Measurements from ENCODE around the gene RASA1. TPM values are rescaled to one million over a fixed set of nuclear protein-coding genes. Genes with fewer than 3 reads are reported as not detected.

Gene RASA1
- total RNA-seq, 2 donors from 2014 or later, result 50.9 to 63.0 TPM

GRCh38 chr5:87359106-87359505 is 91.4 kb downstream of the RASA1 start:
- Histone ChIP-seq H3K36me3 (ENCODE audit: control insufficient read depth, insufficient read depth, low read length) (peaks cover 67% of the 10 kb centered on the region), H3K27me3 (ENCODE audit: control insufficient read depth, insufficient read depth, low read length, poor library complexity, severe bottlenecking) (no peaks in the 10 kb centered on the region), H3K27ac (ENCODE audit: low read depth, low read length) (no peak overlapping the region), H3K4me1 (ENCODE audit: control insufficient read depth, insufficient read depth, low read length) (no peaks in the 10 kb centered on the region), H3K9ac (ENCODE audit: extremely low read depth, low read length, poor library complexity, severe bottlenecking) (no peak overlapping the region), H3K4me3 (ENCODE audit: low read length) (no peak overlapping the region), H3K9me3 (ENCODE audit: control insufficient read depth, low read length) (peaks cover 17% of the 10 kb centered on the region)
- Mint-ChIP-seq H3K36me3 (ENCODE audit: low read depth) (peaks cover 36% of the 10 kb centered on the region), H3K27me3 (ENCODE audit: insufficient read depth) (no peaks in the 10 kb centered on the region), H3K27ac (no peak overlapping the region), H3K4me1 (peaks cover 6% of the 10 kb centered on the region), H3K4me3 (no peak overlapping the region), H3K9me3 (no peaks in the 10 kb centered on the region)
- DNase-seq, result no peak
- TF ChIP-seq CTCF (conservative IDR thresholded peaks at IDR 0.05), result no peak
- 89 to 100% methylated on average over 1 to 2 of the region's 2 CpGs for WGBS, 2 experiments (ENCODE audit: insufficient coverage in 1 of 2, insufficient read length in 1 of 2)

- Histone ChIP-seq H3K27ac (ENCODE audit: low read depth, low read length) (no peak overlapping the region), H3K36me3 (ENCODE audit: control insufficient read depth, insufficient read depth, low read length) (peaks cover 63% of the 10 kb centered on the region)
- no peak for TF ChIP-seq CTCF (conservative IDR thresholded peaks at IDR 0.05)
These were observed 92.4 kb downstream of the RASA1 start for GRCh38 chr5:87360132-87360531.

GRCh38 chr5:87361031-87361445 is 93.4 kb downstream of the RASA1 start:
- H3K4me1 ChIP-seq (ENCODE audit: control insufficient read depth, insufficient read depth, low read length), result no peaks in the 10 kb centered on the region
- Mint-ChIP-seq H3K4me1 (peaks cover 9% of the 10 kb centered on the region), H3K27me3 (ENCODE audit: insufficient read depth) (no peaks in the 10 kb centered on the region), H3K9me3 (no peaks in the 10 kb centered on the region), H3K27ac (no peak overlapping the region), H3K4me3 (no peak overlapping the region), H3K36me3 (ENCODE audit: low read depth) (peaks cover 20% of the 10 kb centered on the region)
- TF ChIP-seq CTCF (conservative IDR thresholded peaks at IDR 0.05), result no peak
- no peak overlapping the region for H3K27ac ChIP-seq (ENCODE audit: low read depth, low read length)
- no peak overlapping the region for H3K9ac ChIP-seq (ENCODE audit: extremely low read depth, low read length, poor library complexity, severe bottlenecking)
- no peak for DNase-seq
- peaks cover 65% of the 10 kb centered on the region for H3K36me3 ChIP-seq (ENCODE audit: control insufficient read depth, insufficient read depth, low read length)
- H3K9me3 ChIP-seq (ENCODE audit: control insufficient read depth, low read length), result no peaks in the 10 kb centered on the region
- H3K4me3 ChIP-seq (ENCODE audit: low read length), result no peak overlapping the region
- WGBS, 2 experiments (ENCODE audit: insufficient coverage in 1 of 2, insufficient read length in 1 of 2), result 90% methylated on average over 1 of the region's 2 CpGs; no CpG with 5 or more reads in 1 of the 2 experiments
- H3K27me3 ChIP-seq (ENCODE audit: control insufficient read depth, insufficient read depth, low read length, poor library complexity, severe bottlenecking), result no peaks in the 10 kb centered on the region

More at GRCh38 chr5:87360132-87360531, 92.4 kb downstream of the RASA1 start:
- H3K9me3 ChIP-seq (ENCODE audit: control insufficient read depth, low read length), result peaks cover 7% of the 10 kb centered on the region
- DNase-seq, result no peak
- 84 to 90% methylated on average over 7 to 11 of the region's 11 CpGs for WGBS, 2 experiments (ENCODE audit: insufficient coverage in 1 of 2, insufficient read length in 1 of 2)
- H3K4me1 ChIP-seq (ENCODE audit: control insufficient read depth, insufficient read depth, low read length), result no peaks in the 10 kb centered on the region
- H3K9ac ChIP-seq (ENCODE audit: extremely low read depth, low read length, poor library complexity, severe bottlenecking), result no peak overlapping the region
- no peak overlapping the region for H3K4me3 ChIP-seq (ENCODE audit: low read length)
- Mint-ChIP-seq H3K4me3 (no peak overlapping the region), H3K27ac (no peak overlapping the region), H3K9me3 (no peaks in the 10 kb centered on the region), H3K27me3 (ENCODE audit: insufficient read depth) (no peaks in the 10 kb centered on the region), H3K4me1 (peaks cover 9% of the 10 kb centered on the region), H3K36me3 (ENCODE audit: low read depth) (peaks cover 29% of the 10 kb centered on the region)
- H3K27me3 ChIP-seq (ENCODE audit: control insufficient read depth, insufficient read depth, low read length, poor library complexity, severe bottlenecking), result no peaks in the 10 kb centered on the region
